ENCODE results near the gene DSG3.
"Not testable (repeated sequence)": the region's sequence is repeated elsewhere in the genome, so short reads cannot be mapped to it uniquely, and the experiment has no call there.

The DSG3 gene

GRCh38 chr18:31493171-31493570 is 45.6 kb downstream of the DSG3 start:
- no peak for DNase-seq (ENCODE audit: low spot score)

DNA sequence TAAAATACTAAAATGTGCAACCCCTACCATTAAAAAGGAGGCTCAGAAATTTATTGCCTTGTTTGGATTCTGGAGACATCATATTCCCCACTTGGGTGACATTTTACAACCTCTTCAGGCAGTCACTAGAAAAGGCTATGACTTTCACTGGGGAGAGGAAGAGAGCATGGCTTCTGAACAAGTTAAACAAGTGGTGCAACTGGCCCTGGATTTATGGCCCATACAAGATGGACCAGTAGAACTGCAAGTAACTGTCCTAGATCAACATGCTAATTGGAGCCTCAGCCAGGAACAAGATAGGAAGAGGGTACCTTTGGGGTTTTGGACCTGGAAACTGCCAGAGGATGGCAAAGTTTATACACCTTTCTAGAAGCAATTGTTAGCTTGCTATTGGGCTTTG is 46.4 kb downstream of the DSG3 start:
- no peak for DNase-seq (ENCODE audit: low spot score)

GRCh38 chr18:31494705-31495244 is 47.2 kb downstream of the DSG3 start:
- DNase-seq (ENCODE audit: low spot score): not testable (repeated sequence)

GRCh38 chr18:31497404-31497835 is 49.9 kb downstream of the DSG3 start:
- DNase-seq (ENCODE audit: low spot score): no peak

DNA sequence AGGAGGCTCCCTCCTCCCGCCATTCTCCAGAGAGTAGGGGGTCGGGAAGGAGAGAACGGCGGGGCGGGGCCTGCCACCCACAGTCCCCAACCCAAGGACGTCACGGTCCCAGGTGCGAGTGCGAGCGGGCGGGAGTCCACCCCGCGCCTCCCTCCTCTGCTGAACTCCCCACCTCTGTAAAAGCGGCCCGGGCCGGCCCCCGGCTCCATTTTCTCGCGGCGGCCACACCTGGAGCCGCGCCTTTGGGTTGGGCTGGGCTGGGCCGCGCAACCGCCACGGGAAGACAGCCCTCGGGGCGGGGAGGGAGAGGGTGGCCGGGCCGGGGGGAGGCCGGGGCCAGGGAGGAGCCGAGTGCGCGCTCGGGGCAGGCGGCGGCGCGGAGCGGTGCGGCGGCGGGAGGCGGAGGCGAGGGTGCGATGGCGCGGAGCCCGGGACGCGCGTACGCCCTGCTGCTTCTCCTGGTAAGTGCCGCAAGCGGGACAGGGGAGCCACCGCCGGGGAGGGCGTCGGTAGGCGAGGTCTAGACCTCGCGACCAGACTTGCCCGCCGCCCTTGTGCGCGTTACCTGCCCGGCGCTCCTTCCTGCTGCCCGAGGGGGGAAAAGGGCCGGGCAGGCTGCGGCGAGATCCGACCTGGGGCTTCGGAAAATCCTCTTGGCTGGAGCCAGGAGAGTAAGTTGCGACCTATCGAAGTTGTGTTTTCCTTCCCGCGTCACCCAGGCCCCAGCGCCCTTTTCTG is 50.5 kb downstream of the DSG3 start, which contains the start of gene DSG2:
Gene DSG2 (plus strand): TSS at position 342 of the 738 bp plus-strand sequence. CDS start 75 bp downstream, at position 417.
- no peak for DNase-seq (ENCODE audit: low spot score)

GRCh38 chr18:31498574-31499524 is 51.3 kb downstream of the DSG3 start:
- no peak for DNase-seq (ENCODE audit: low spot score)

GRCh38 chr18:31500051-31500688 is 52.6 kb downstream of the DSG3 start:
- DNase-seq (ENCODE audit: low spot score): no peak

- DNase-seq (ENCODE audit: low spot score): no peak
These were observed 55.5 kb downstream of the DSG3 start for GRCh38 chr18:31503011-31503410.

DNA sequence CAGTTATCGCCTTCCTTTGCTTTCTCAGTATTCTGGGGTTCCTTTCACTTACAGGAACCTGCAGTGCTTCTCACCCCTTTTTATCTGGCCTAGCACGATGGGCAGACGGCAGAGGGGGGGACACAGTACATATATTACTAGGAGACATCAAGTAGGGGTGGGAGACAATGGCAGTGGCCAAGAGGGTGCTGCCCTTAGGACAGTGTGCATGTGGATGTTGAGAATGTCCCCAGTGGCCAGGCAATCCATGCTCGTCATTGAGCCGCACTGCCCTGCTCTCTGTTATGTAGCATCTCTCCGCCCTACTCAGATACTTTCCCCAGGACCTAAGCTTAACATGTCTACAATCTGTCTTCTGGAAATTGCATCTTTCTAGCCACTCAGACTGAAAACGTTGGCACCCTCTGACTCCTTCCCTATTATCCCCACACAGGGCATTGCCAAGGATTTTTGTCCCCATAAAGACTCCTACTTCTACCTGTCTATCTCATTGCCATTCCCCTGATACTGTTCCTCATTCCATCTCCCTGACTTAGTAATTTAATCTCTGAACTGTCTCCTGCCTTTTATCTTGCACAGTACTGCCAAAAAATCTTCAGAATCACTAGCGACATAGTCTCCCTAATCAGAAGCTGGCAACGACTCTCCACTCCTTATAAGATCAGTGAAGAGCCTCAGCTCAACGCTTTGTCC is 57.1 kb downstream of the DSG3 start:
- no peak for DNase-seq (ENCODE audit: low spot score)

GRCh38 chr18:31505156-31505555 is 57.6 kb downstream of the DSG3 start:
- no peak for DNase-seq (ENCODE audit: low spot score)

DNA sequence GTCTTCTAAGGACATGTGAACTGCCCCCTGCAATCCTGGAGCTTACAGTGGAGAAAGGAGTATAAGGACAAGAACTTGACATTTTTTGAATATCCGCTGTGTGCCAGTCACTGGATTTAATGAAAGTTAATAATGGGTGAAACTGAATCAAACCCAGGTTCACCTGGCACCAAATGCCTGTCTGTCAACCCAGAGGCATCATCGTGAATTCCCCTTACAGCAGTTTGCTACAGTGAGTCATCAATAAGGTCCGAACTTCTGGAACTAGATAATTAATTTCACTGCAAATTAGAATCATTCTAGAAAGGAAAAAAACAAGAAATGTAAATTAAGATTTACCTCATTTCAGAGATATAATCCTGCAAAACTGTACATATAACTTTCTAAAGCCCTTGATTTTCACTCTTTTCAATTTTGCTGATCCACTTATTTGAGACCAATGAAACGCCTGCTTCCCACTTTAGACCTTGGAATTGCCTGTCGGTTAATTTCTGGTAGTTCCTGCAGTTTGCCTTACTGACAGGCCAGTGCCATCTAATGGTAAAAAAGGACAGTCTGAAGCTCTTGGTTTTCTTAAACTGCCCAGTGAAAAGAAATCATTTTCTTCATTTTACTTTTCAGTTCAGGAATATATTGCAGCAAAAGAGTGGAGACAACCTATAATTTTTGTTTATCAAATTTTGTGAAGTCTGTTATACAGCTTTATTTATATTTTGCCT is 58.6 kb downstream of the DSG3 start:
- DNase-seq (ENCODE audit: low spot score): no peak

DNA sequence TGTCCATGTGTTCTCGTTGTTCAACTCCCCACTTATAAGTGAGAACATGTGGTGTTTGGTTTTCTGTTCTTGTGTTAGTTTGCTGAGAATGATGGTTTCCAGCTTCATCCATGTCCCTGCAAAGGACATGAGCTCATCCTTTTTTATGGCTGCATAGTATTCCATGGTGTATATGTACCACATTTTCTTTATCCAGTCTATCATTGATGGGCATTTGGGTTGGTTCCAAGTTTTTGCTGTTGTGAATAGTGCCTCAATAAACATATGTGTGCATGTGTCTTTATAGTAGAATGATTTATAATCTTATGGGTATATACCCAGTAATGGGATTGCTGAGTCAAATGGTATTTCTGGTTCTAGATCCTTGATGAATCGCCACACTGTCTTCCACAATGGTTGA is 59.6 kb downstream of the DSG3 start:
- not testable (repeated sequence) for DNase-seq (ENCODE audit: low spot score)

GRCh38 chr18:31508781-31509180 is 61.2 kb downstream of the DSG3 start:
- no peak for DNase-seq (ENCODE audit: low spot score)

DNA sequence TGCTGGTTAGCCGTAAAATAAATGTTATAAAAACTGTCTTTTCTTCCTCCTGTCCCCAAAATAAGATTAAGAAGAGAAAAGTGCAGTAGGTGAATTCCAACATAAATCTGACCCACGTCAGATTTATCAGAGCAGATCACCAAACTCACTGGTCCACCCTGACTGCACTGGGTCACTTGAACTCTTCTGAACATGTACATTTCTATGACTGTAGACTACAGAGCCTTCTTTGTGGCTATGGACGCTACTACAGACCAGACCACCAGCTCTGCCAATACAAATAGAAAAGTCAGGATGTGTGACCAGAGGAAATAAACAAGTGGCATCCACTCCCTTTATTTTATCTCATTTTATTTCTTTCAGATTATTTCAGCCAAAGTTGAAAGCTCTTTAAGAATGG is 62.0 kb downstream of the DSG3 start:
- no peak for DNase-seq (ENCODE audit: low spot score)

DNA sequence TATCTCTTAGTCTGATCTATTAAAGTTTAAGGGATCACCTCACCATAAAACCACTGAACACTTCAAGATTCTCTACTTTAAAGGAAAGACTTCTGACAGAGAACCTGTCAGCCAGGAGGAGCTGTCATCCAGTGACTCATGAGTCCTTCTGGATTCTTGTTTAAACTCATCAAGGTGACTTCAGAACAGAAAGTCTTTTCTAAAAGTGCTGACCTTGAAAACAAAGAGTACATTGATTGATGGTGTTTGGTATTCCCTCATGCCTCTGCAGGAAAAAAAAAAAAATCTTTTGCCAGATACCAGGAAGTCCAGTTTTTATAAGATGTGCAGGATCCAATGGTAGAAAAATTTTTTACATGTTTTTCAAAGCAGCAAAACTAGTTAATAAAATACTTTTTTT is 62.8 kb downstream of the DSG3 start:
- DNase-seq (ENCODE audit: low spot score): no peak

GRCh38 chr18:31511098-31511497 is 63.6 kb downstream of the DSG3 start:
- DNase-seq (ENCODE audit: low spot score): no peak

- no peak for DNase-seq (ENCODE audit: low spot score)
These were observed 64.7 kb downstream of the DSG3 start for GRCh38 chr18:31512203-31512764.

GRCh38 chr18:31513189-31513935 is 65.8 kb downstream of the DSG3 start:
- DNase-seq (ENCODE audit: low spot score): no peak

DNA sequence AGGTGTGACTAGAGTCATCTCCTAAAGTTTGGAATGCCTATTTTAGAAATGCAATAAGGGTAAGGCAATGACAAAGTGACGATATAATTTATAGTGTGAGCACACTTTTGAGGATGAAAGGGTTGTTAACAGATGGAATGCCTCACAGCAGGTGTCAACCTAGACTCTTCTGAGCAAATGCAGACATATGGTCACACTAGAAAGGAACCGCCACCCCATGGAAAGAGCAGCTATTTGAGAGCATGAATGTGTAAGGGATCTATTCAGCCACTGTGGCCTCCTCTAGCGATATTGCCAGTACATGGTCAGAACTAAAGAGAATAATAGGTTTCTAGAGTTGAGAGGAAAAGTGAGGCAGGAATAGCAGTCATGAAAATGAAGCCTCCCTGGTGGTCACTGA is 68.9 kb downstream of the DSG3 start:
- no peak for DNase-seq (ENCODE audit: low spot score)

GRCh38 chr18:31526374-31526773 is 78.8 kb downstream of the DSG3 start:
- DNase-seq (ENCODE audit: low spot score): no peak

Data from hematopoietic multipotent progenitor cell treated with erythropoietin and hydrocortisone succinate and interleukin-3 and kit ligand, for 15 days (in vitro differentiated cells).